Measurements from ENCODE around the gene MED4. TPM values are rescaled to one million over a fixed set of nuclear protein-coding genes. Genes with fewer than 3 reads are reported as not detected.

The MED4 gene
- total and polyA plus RNA-seq, 2 of the 8 experiments (the other 6 are each of a cell fraction or from before 2014, with no cell fraction given): 25.7 to 48.1 TPM

GRCh38 chr13:48038761-48039160 is 56.1 kb downstream of the MED4 start:
- Histone ChIP-seq H3K9me3 (ENCODE audit: insufficient read depth in 2 of 2, low read depth in 1 of 2, low read length in 1 of 2) (peaks cover 0 to 3% of the 10 kb centered on the region in 2 experiments; a peak in 1 of 4 replicates), H2AFZ (ENCODE audit: low read length) (no peak overlapping the region), H3K9ac (replicated peaks in 1 of 4; ENCODE audit: extremely low read depth in 1 of 4, low read depth in 3 of 4, low read length in 3 of 4) (no peak overlapping the region), H3K27ac (ENCODE audit: low read depth, low read length) (no peak overlapping the region), H3K23ac (ENCODE audit: insufficient read length) (no peak overlapping the region), H3K36me3 (ENCODE audit: control insufficient read depth in 2 of 4, insufficient read depth in 4 of 4, low read length in 3 of 4) (peaks cover 7 to 12% (median 10%) of the 10 kb centered on the region in 4 experiments; a peak in 5 of 8 replicates), H3K18ac (ENCODE audit: extremely low read depth, low read length) (no peak overlapping the region), H3K79me2 (ENCODE audit: control insufficient read depth in 1 of 2, insufficient read depth in 2 of 2, low read length in 2 of 2) (peaks cover 0 to 19% of the 10 kb centered on the region in 2 experiments; a peak in 3 of 4 replicates), H2BK5ac (ENCODE audit: low read depth, low read length) (no peak overlapping the region), H3K23me2 (ENCODE audit: low read depth, low read length) (peaks cover 6% of the 10 kb centered on the region), H4K5ac (ENCODE audit: insufficient read length, low read depth, low read length) (no peak overlapping the region), H3K27me3 (replicated peaks in 1 of 4; ENCODE audit: control insufficient read depth in 3 of 4, extremely low read depth in 1 of 4, insufficient read depth in 3 of 4, low read length in 3 of 4) (no peaks in the 10 kb centered on the region), H3K4me1 (replicated peaks in 1 of 4; ENCODE audit: control insufficient read depth in 3 of 4, insufficient read depth in 4 of 4, low read length in 3 of 4) (peaks cover 0 to 4% (median 2%) of the 10 kb centered on the region in 4 experiments; a peak in 3 of 7 replicates), H4K91ac (replicated peaks; ENCODE audit: insufficient read length, low read length) (no peak overlapping the region), H4K8ac (ENCODE audit: extremely low read depth, insufficient read depth, low read length) (no peak overlapping the region), H3K4ac (replicated peaks; ENCODE audit: insufficient read length, low read depth, low read length) (no peak overlapping the region), H3K14ac (ENCODE audit: insufficient read length) (peak overlapping the region; percentile 81), H2BK20ac (ENCODE audit: low read length) (no peak overlapping the region), H3K56ac (replicated peaks; ENCODE audit: insufficient read length, low read depth, low read length) (peak overlapping the region; percentile 5), H4K20me1 (replicated peaks in 1 of 2; ENCODE audit: control insufficient read depth in 1 of 2, insufficient read depth in 2 of 2, low read length in 2 of 2) (peaks cover 0 to 3% of the 10 kb centered on the region in 2 experiments), H3K79me1 (ENCODE audit: low read depth, low read length) (0 out of 2 replicates have a peak, but pooled peaks cover 2% of the 10 kb centered on the region), H2BK15ac (ENCODE audit: low read length) (no peak overlapping the region), H3K4me2 (ENCODE audit: insufficient read depth in 1 of 2, low read depth in 2 of 2, low read length in 2 of 2) (peak overlapping the region; percentile 73 to 77), H3K4me3 (ENCODE audit: extremely low read depth in 1 of 4, insufficient read depth in 2 of 4, low read depth in 3 of 4, low read length in 4 of 4) (peak overlapping the region in 2 of 4 experiments; percentile 69 to 72; a peak in 2 of 8 replicates), H2BK12ac (ENCODE audit: low read depth, low read length) (peak overlapping the region; percentile 35; the same call in 1 of the 2 replicates), H2BK120ac (replicated peaks; ENCODE audit: low read depth, low read length) (no peak overlapping the region), H2AK5ac (ENCODE audit: low read depth, low read length) (peak overlapping the region; percentile 96)
- FAIRE-seq (no peak), DNase-seq (ENCODE audit: low read depth in 1 of 2, low spot score in 2 of 2) (no peak)
- CTCF ChIA-PET (ENCODE audit: partially characterized antibody): interaction anchor here (1.3 to 3.9 kb wide), 11 partner anchors 10 to 294 kb away, joined by 3 to 50 read pairs (median 6); partner anchors contain the start of genes MED4 and SUCLA2
- POLR2A ChIA-PET (ENCODE audit: partially characterized antibody): interaction anchor here (0.8 to 5.1 kb wide), 9 partner anchors 11 to 229 kb away, joined by 3 to 48 read pairs (median 7); partner anchors contain the start of gene SUCLA2
- 100% methylated on average over 1 of the region's 1 CpG; no CpG with 5 or more reads in 1 of the 2 experiments for WGBS, 2 experiments (ENCODE audit: extremely low coverage in 1 of 2, insufficient coverage in 1 of 2, insufficient read length in 1 of 2, insufficient replicate concordance in 2 of 2, low coverage in 1 of 2, low lambda C conversion rate in 2 of 2, missing lambda C conversion rate in 1 of 2)
- TF ChIP-seq BCL11A (IDR thresholded peaks at IDR 0.05; ENCODE audit: low read depth in 2 of 2, low read length in 2 of 2) (no peak), SP2 (IDR thresholded peaks at IDR 0.05; ENCODE audit: low read length) (no peak), MAX (IDR thresholded peaks at IDR 0.05) (no peak; the same call in 1 of the 2 replicates), CEBPB (IDR thresholded peaks at IDR 0.05; ENCODE audit: low read depth, low read length) (no peak), USF2 (IDR thresholded peaks at IDR 0.05; ENCODE audit: low read length) (no peak), TAF1 (IDR thresholded peaks at IDR 0.05; ENCODE audit: low read depth, low read length) (no peak), ATF2 (IDR thresholded peaks at IDR 0.05; ENCODE audit: low read length) (no peak), POLR2A (IDR thresholded peaks at IDR 0.05; ENCODE audit: control extremely low read depth in 1 of 2, low read depth in 2 of 2, low read length in 2 of 2) (no peak), NRF1 (IDR thresholded peaks at IDR 0.05; ENCODE audit: low read depth, low read length) (no peak), RXRA (IDR thresholded peaks at IDR 0.05; ENCODE audit: insufficient read depth, low read depth, low read length) (no peak)
